Loucy (cell line): ENCODE results near the gene SNX25.

Experiments
- H2AFZ ChIP-seq: fragments of 200-600 bp; sonication (generic); 2 replicates; pipeline ENCODE4 v1.6.0; 2016; ENCODE audit warnings: antibody characterized with exemption, mild to moderate bottlenecking, low read length, moderate library complexity
- H3F3A ChIP-seq: fragments of 200-600 bp; 2 replicates; pipeline ENCODE4 v1.6.0; 2016; ENCODE audit warnings: antibody characterized with exemption, low read depth, mild to moderate bottlenecking
- H3K27me3 ChIP-seq: fragments of 200-600 bp; sonication (generic); 2 replicates; pipeline ENCODE4 v1.6.1; 2014; ENCODE audit warnings: low read length, mild to moderate bottlenecking; ENCODE audit not compliant: insufficient read depth, poor library complexity, severe bottlenecking
- H3K36me3 ChIP-seq: fragments of 200-600 bp; sonication (generic); 2 replicates; pipeline ENCODE4 v1.6.1; 2016; ENCODE audit warnings: low read length; ENCODE audit not compliant: insufficient read depth
- H3K4me1 ChIP-seq: fragments of 200-600 bp; sonication (generic); 2 replicates; pipeline ENCODE4 v1.5.1; 2014; ENCODE audit warnings: low read length, mild to moderate bottlenecking; ENCODE audit not compliant: insufficient read depth, poor library complexity, severe bottlenecking
- H3K4me2 ChIP-seq: fragments of 200-600 bp; sonication (generic); 2 replicates; pipeline ENCODE4 v1.6.0; 2014; ENCODE audit warnings: antibody characterized with exemption, low read length, low read depth, mild to moderate bottlenecking; ENCODE audit not compliant: poor library complexity, severe bottlenecking
- H3K4me3 ChIP-seq: fragments of 200-600 bp; sonication (generic); 2 replicates; pipeline ENCODE4 v1.5.1; 2014; ENCODE audit warnings: low read length, mild to moderate bottlenecking, mixed read lengths; ENCODE audit not compliant: poor library complexity, severe bottlenecking
- H3K79me2 ChIP-seq: fragments of 200-600 bp; sonication (generic); 2 replicates; pipeline ENCODE4 v1.6.1; 2014; ENCODE audit warnings: low read length; ENCODE audit not compliant: insufficient read depth
- H3K9ac ChIP-seq: fragments of 200-600 bp; sonication (generic); 2 replicates; pipeline ENCODE4 v1.6.0; 2014; ENCODE audit warnings: mild to moderate bottlenecking, low read depth, low read length, moderate library complexity; ENCODE audit not compliant: poor library complexity, severe bottlenecking
- H3K9me2 ChIP-seq: fragments of 200-600 bp; sonication (generic); replicated peaks from 2 replicates; pipeline ENCODE4 v1.6.1; 2016; ENCODE audit warnings: low read depth, low read length, mixed read lengths
- H3K9me3 ChIP-seq: fragments of 200-600 bp; sonication (generic); 2 replicates; pipeline ENCODE4 v1.6.1; 2014; ENCODE audit warnings: mild to moderate bottlenecking, antibody characterized with exemption, low read length, low read depth; ENCODE audit not compliant: insufficient read depth
- H4K20me1 ChIP-seq: fragments of 200-600 bp; sonication (generic); 2 replicates; pipeline ENCODE4 v1.6.0; 2014; ENCODE audit warnings: antibody characterized with exemption, low read length, mild to moderate bottlenecking; ENCODE audit not compliant: insufficient read depth, poor library complexity, severe bottlenecking
- EZH2phosphoT487 ChIP-seq: fragments of 200-600 bp; IDR thresholded peaks from 2 replicates; pipeline ENCODE4 v1.6.1; 2018; ENCODE audit warnings: antibody characterized with exemption, mild to moderate bottlenecking, moderate library complexity, borderline replicate concordance
- TF ChIP-seq, protein P1 (sequence below): fragments of 200-600 bp; sonication (generic); conservative IDR thresholded peaks from 2 replicates; pipeline ENCODE4 v1.5.1; 2014; ENCODE audit warnings: mild to moderate bottlenecking, antibody characterized with exemption, low read length

SNX25 gene

DNA sequence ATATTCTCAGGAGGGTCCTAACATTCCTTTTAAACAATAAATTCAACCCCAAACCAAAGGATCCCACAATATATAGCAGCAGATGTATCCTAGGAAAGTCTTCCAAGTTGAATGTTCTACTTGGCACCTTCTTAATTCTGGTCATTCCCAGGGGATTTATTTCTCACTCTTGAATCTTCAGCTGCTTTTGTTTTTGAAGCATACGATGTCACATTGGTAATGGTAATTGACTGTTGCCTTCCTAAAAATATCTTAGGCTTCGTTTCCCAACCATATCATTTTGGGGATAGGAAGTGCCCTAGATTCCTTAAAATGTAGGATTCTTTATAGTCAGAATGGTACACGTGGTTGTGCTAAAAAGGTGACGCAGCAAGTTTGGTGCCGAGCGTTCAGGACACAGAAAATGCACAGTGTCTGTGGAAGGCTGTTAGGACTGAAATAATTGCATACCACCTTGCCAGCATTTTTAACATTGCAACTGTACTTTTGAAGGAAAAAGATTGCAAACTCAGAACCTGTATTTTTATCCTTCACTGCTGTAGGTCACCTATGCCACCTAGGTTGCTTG, 8.1 kb downstream of the SNX25 start:
- H4K20me1 ChIP-seq: no peaks in the 10 kb centered on the region
- H3K9me3 ChIP-seq: no peaks in the 10 kb centered on the region
- no peaks in the 10 kb centered on the region for H3K4me1 ChIP-seq
- H3K4me3 ChIP-seq: no peak overlapping the region
- TF ChIP-seq, protein P1, sequence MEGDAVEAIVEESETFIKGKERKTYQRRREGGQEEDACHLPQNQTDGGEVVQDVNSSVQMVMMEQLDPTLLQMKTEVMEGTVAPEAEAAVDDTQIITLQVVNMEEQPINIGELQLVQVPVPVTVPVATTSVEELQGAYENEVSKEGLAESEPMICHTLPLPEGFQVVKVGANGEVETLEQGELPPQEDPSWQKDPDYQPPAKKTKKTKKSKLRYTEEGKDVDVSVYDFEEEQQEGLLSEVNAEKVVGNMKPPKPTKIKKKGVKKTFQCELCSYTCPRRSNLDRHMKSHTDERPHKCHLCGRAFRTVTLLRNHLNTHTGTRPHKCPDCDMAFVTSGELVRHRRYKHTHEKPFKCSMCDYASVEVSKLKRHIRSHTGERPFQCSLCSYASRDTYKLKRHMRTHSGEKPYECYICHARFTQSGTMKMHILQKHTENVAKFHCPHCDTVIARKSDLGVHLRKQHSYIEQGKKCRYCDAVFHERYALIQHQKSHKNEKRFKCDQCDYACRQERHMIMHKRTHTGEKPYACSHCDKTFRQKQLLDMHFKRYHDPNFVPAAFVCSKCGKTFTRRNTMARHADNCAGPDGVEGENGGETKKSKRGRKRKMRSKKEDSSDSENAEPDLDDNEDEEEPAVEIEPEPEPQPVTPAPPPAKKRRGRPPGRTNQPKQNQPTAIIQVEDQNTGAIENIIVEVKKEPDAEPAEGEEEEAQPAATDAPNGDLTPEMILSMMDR: no peak
- TF ChIP-seq EZH2phosphoT487: no peak
- H3K27me3 ChIP-seq: no peaks in the 10 kb centered on the region
- no peaks in the 10 kb centered on the region for H3F3A ChIP-seq
- H3K4me2 ChIP-seq: no peak overlapping the region
- H3K9ac ChIP-seq: no peak overlapping the region
- no peaks in the 10 kb centered on the region for H3K79me2 ChIP-seq
- no peaks in the 10 kb centered on the region for H3K36me3 ChIP-seq
- no peak overlapping the region for H2AFZ ChIP-seq
- no peaks in the 10 kb centered on the region; the same call in 1 of the 2 replicates for H3K9me2 ChIP-seq

DNA sequence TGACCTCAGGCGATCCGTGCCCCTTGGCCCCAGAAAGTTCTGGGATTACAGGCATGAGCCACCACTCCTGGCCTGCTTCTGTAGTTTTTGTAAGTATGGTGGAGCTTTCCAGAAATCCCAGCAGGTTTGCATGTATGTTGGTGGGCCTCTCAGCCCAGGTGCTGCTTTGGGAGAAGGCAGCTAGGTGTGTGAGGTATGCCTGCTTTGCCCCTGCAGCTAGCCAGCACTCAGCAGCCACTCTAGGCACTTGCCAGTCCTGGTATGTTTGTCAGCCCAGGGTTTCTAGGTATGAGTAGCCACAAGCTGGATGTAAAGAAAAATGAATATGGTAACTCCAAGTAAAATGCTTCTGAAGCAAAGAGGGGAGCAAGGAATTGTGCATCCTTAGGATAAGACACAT, 8.9 kb downstream of the SNX25 start:
- Histone ChIP-seq H3K4me2 (no peak overlapping the region), H3K9ac (no peak overlapping the region), H3K9me3 (no peaks in the 10 kb centered on the region), H3K4me1 (no peaks in the 10 kb centered on the region), H2AFZ (no peak overlapping the region), H3K36me3 (no peaks in the 10 kb centered on the region), H4K20me1 (no peaks in the 10 kb centered on the region), H3K79me2 (no peaks in the 10 kb centered on the region), H3F3A (no peaks in the 10 kb centered on the region), H3K27me3 (no peaks in the 10 kb centered on the region), H3K4me3 (no peak overlapping the region), H3K9me2 (no peaks in the 10 kb centered on the region; the same call in 1 of the 2 replicates)
- no peak for TF ChIP-seq EZH2phosphoT487
- TF ChIP-seq, protein P1: no peak

GRCh38 chr4:185219551-185220344, 10.3 kb downstream of the SNX25 start:
- H4K20me1 ChIP-seq: no peaks in the 10 kb centered on the region
- H3K9ac ChIP-seq: no peak overlapping the region
- H3K27me3 ChIP-seq: no peaks in the 10 kb centered on the region
- H3K9me3 ChIP-seq: no peaks in the 10 kb centered on the region
- H3K9me2 ChIP-seq: no peaks in the 10 kb centered on the region; the same call in 1 of the 2 replicates
- H3K4me1 ChIP-seq: no peaks in the 10 kb centered on the region
- H3K4me3 ChIP-seq: no peak overlapping the region
- H3K36me3 ChIP-seq: no peaks in the 10 kb centered on the region
- no peak overlapping the region for H3K4me2 ChIP-seq
- no peaks in the 10 kb centered on the region for H3K79me2 ChIP-seq
- no peaks in the 10 kb centered on the region for H3F3A ChIP-seq
- no peak for TF ChIP-seq EZH2phosphoT487
- TF ChIP-seq, protein P1: no peak
- H2AFZ ChIP-seq: no peak overlapping the region
